ENCODE results near the gene ADAT1.
"Not testable (repeated sequence)": the region's sequence is repeated elsewhere in the genome, so short reads cannot be mapped to it uniquely, and the experiment has no call there.

ADAT1 gene

GRCh38 chr16:75620326-75621169 is 2.5 kb downstream of the ADAT1 start:
- peak; percentile 91 for DNase-seq

- DNase-seq, result no peak
These were observed 4.3 kb downstream of the ADAT1 start for GRCh38 chr16:75618780-75619179.

GRCh38 chr16:75617121-75617520 is 6.0 kb downstream of the ADAT1 start:
- no peak for DNase-seq

- DNase-seq, result no peak
These were observed 6.5 kb downstream of the ADAT1 start for GRCh38 chr16:75616521-75617010.

- no peak for DNase-seq
These were observed 7.5 kb downstream of the ADAT1 start for GRCh38 chr16:75615619-75616018.

- DNase-seq, result no peak
These were observed 8.8 kb downstream of the ADAT1 start for GRCh38 chr16:75614066-75614897.

- DNase-seq, result no peak
These were observed 16.6 kb downstream of the ADAT1 start for GRCh38 chr16:75606507-75606906.

- no peak for DNase-seq
These were observed 19.8 kb downstream of the ADAT1 start for GRCh38 chr16:75603241-75603640.

GRCh38 chr16:75599452-75600277 is 23.4 kb downstream of the ADAT1 start:
- DNase-seq, result no peak

- DNase-seq, result peak; percentile 72
These were observed 29.0 kb downstream of the ADAT1 start for GRCh38 chr16:75593825-75594820.

- no peak for DNase-seq
These were observed 29.8 kb downstream of the ADAT1 start for GRCh38 chr16:75593308-75593707.

GRCh38 chr16:75591927-75592326 is 31.2 kb downstream of the ADAT1 start:
- DNase-seq, result not testable (repeated sequence)

- peak; percentile 67 for DNase-seq
These were observed 31.9 kb downstream of the ADAT1 start for GRCh38 chr16:75590920-75591843.

- DNase-seq, result no peak
These were observed 33.8 kb downstream of the ADAT1 start for GRCh38 chr16:75589306-75589705.

- DNase-seq, result no peak
These were observed 34.4 kb downstream of the ADAT1 start for GRCh38 chr16:75588716-75589115.

GRCh38 chr16:75584108-75584507 is 39.0 kb downstream of the ADAT1 start:
- DNase-seq, result no peak

GRCh38 chr16:75579281-75579834 is 43.7 kb downstream of the ADAT1 start:
- DNase-seq, result no peak

GRCh38 chr16:75578725-75579124 is 44.4 kb downstream of the ADAT1 start:
- DNase-seq, result no peak

GRCh38 chr16:75578212-75578611 is 44.9 kb downstream of the ADAT1 start:
- no peak for DNase-seq

- peak; percentile 40 for DNase-seq
These were observed 46.7 kb downstream of the ADAT1 start for GRCh38 chr16:75576384-75576811.
